IPS-18a (cell line): Measurements from ENCODE around the gene WWTR1.

Source experiments
- H3K27ac ChIP-seq: one replicate; pipeline ENCODE4 v1.5.1; 2013; ENCODE audit warnings: low read length
- H3K27me3 ChIP-seq: one replicate; pipeline ENCODE4 v1.6.1; 2013; ENCODE audit warnings: mild to moderate bottlenecking, low read length; ENCODE audit not compliant: control insufficient read depth, insufficient read depth
- H3K36me3 ChIP-seq: one replicate; pipeline ENCODE4 v1.6.1; 2013; ENCODE audit warnings: low read depth, low read length; ENCODE audit not compliant: control insufficient read depth
- H3K4me1 ChIP-seq: one replicate; pipeline ENCODE4 v1.6.1; 2013; ENCODE audit warnings: low read depth, low read length; ENCODE audit not compliant: control insufficient read depth
- H3K4me3 ChIP-seq: one replicate; pipeline ENCODE4 v1.5.1; 2013; ENCODE audit warnings: low read length
- H3K9ac ChIP-seq: one replicate; pipeline ENCODE4 v1.6.1; 2013; ENCODE audit warnings: mild to moderate bottlenecking, low read length, moderate library complexity
- H3K9me3 ChIP-seq: one replicate; pipeline ENCODE4 v1.6.1; 2013; ENCODE audit warnings: low read depth, low read length; ENCODE audit not compliant: control insufficient read depth

The WWTR1 gene

GRCh38 chr3:149552700-149553099, 105.1 kb downstream of the WWTR1 start:
- no peak overlapping the region for H3K27ac ChIP-seq

GRCh38 chr3:149551500-149551899, 106.3 kb downstream of the WWTR1 start:
- no peaks in the 10 kb centered on the region for H3K36me3 ChIP-seq
- H3K9ac ChIP-seq, result no peak overlapping the region
- H3K9me3 ChIP-seq, result no peaks in the 10 kb centered on the region
- no peaks in the 10 kb centered on the region for H3K27me3 ChIP-seq
- peak overlapping the region; percentile 9 for H3K27ac ChIP-seq
- no peak overlapping the region for H3K4me3 ChIP-seq
- H3K4me1 ChIP-seq, result peaks cover 44% of the 10 kb centered on the region

More at GRCh38 chr3:149552700-149553099, 105.1 kb downstream of the WWTR1 start:
- Histone ChIP-seq H3K4me3 (no peak overlapping the region), H3K4me1 (peaks cover 43% of the 10 kb centered on the region), H3K9ac (no peak overlapping the region), H3K36me3 (no peaks in the 10 kb centered on the region), H3K9me3 (no peaks in the 10 kb centered on the region), H3K27me3 (no peaks in the 10 kb centered on the region)

GRCh38 chr3:149548669-149549065, 109.2 kb downstream of the WWTR1 start:
- Histone ChIP-seq H3K27ac (no peak overlapping the region), H3K9ac (no peak overlapping the region), H3K4me1 (peaks cover 30% of the 10 kb centered on the region)

GRCh38 chr3:149547954-149548668, 109.7 kb downstream of the WWTR1 start:
- H3K4me1 ChIP-seq, result peaks cover 30% of the 10 kb centered on the region
- no peak overlapping the region for H3K9ac ChIP-seq
- H3K36me3 ChIP-seq, result no peaks in the 10 kb centered on the region
- no peak overlapping the region for H3K4me3 ChIP-seq
- H3K27me3 ChIP-seq, result no peaks in the 10 kb centered on the region
- H3K27ac ChIP-seq, result no peak overlapping the region
- no peaks in the 10 kb centered on the region for H3K9me3 ChIP-seq

More at GRCh38 chr3:149548669-149549065, 109.2 kb downstream of the WWTR1 start:
- no peaks in the 10 kb centered on the region for H3K27me3 ChIP-seq
- no peaks in the 10 kb centered on the region for H3K36me3 ChIP-seq
- H3K4me3 ChIP-seq, result no peak overlapping the region
- no peaks in the 10 kb centered on the region for H3K9me3 ChIP-seq

GRCh38 chr3:149547413-149547812, 110.4 kb downstream of the WWTR1 start:
- Histone ChIP-seq H3K36me3 (no peaks in the 10 kb centered on the region), H3K4me3 (no peak overlapping the region), H3K9ac (no peak overlapping the region), H3K27ac (no peak overlapping the region), H3K4me1 (peaks cover 26% of the 10 kb centered on the region), H3K9me3 (no peaks in the 10 kb centered on the region), H3K27me3 (no peaks in the 10 kb centered on the region)

GRCh38 chr3:149545049-149545448, 112.8 kb downstream of the WWTR1 start:
- H3K36me3 ChIP-seq, result no peaks in the 10 kb centered on the region
- H3K9me3 ChIP-seq, result no peaks in the 10 kb centered on the region
- no peaks in the 10 kb centered on the region for H3K27me3 ChIP-seq
- no peak overlapping the region for H3K4me3 ChIP-seq
- no peak overlapping the region for H3K27ac ChIP-seq
- H3K4me1 ChIP-seq, result peaks cover 12% of the 10 kb centered on the region
- H3K9ac ChIP-seq, result no peak overlapping the region

DNA sequence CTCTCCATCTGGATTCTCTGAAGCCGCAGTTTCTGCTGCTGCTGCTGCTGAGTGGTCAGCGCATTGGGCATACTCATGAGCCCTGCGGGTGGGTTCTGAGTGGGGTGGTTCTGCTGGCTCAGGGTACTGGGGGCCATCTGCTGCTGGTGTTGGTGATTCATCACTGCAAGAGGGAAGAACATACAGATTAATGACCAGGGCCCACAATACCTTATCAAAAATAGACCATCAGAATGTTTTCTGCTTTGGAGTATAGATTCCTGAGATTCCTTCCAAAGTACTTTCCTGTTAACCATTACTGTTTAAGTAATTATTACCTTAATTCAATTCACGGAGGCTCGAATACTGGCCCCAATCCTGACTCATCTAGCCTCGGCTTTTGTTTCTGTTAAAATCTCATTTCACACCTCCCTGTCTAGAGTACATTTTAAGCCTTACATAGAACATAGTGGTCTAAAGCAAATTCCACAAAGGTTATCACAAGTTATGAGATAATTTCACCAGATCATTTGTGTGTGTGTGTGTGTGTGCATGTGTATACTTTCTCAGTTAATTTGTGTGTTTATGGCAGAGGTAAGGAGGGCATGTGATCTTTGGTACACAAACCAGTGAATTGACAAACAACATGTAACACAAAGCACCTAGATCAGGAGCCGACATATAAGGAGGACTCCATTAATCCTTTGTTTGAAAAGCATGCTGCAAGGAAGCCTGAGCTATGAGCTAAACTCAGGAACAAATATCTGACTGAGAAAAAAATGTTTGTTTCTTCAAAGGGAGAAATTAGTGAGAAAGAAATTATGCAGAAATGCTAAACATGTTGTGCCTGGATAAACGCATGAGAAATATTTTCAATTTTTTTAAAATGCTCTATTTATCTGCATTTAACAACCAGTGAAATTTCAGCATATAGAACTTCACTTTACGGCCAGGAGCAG, 115.2 kb downstream of the WWTR1 start:
- Histone ChIP-seq H3K27me3 (no peaks in the 10 kb centered on the region), H3K9ac (no peak overlapping the region), H3K27ac (no peak overlapping the region), H3K4me3 (no peak overlapping the region), H3K4me1 (peaks cover under 1% of the 10 kb centered on the region), H3K9me3 (no peaks in the 10 kb centered on the region), H3K36me3 (no peaks in the 10 kb centered on the region)

- Histone ChIP-seq H3K4me3 (no peak overlapping the region), H3K27ac (no peak overlapping the region), H3K9ac (no peak overlapping the region), H3K36me3 (no peaks in the 10 kb centered on the region), H3K4me1 (peaks cover 13% of the 10 kb centered on the region), H3K27me3 (no peaks in the 10 kb centered on the region), H3K9me3 (no peaks in the 10 kb centered on the region)
Observed at GRCh38 chr3:149541091-149541491, 116.7 kb downstream of the WWTR1 start.

GRCh38 chr3:149538371-149538770, 119.5 kb downstream of the WWTR1 start:
- Histone ChIP-seq H3K27ac (no peak overlapping the region), H3K36me3 (no peaks in the 10 kb centered on the region), H3K27me3 (no peaks in the 10 kb centered on the region), H3K9ac (no peak overlapping the region), H3K4me3 (no peak overlapping the region), H3K9me3 (no peaks in the 10 kb centered on the region), H3K4me1 (peaks cover 20% of the 10 kb centered on the region)

GRCh38 chr3:149536429-149536828, 121.4 kb downstream of the WWTR1 start:
- no peak overlapping the region for H3K27ac ChIP-seq

DNA sequence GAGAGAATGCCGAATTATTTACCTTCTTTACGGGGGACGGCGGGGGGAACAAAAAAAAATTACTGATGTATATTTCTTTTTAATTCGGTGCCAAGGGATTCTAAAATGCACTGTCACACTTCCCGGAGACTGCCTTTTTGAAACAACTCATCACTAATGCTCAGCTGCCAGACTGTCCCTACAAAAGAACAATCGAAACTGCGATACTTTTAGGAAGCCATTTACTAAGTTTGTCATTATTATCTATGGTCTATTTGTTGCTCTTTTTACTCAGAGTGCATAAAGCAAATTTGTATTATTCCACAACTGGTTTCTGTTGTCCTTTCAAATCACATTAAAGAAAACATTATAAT, 122.5 kb downstream of the WWTR1 start:
- H3K9ac ChIP-seq, result no peak overlapping the region
- no peaks in the 10 kb centered on the region for H3K27me3 ChIP-seq
- H3K4me1 ChIP-seq, result peaks cover 20% of the 10 kb centered on the region
- no peak overlapping the region for H3K27ac ChIP-seq
- no peak overlapping the region for H3K4me3 ChIP-seq
- no peaks in the 10 kb centered on the region for H3K9me3 ChIP-seq
- H3K36me3 ChIP-seq, result no peaks in the 10 kb centered on the region

More at GRCh38 chr3:149536429-149536828, 121.4 kb downstream of the WWTR1 start:
- Histone ChIP-seq H3K4me3 (peak overlapping the region; percentile 16), H3K27me3 (no peaks in the 10 kb centered on the region), H3K36me3 (no peaks in the 10 kb centered on the region), H3K9ac (no peak overlapping the region), H3K4me1 (peaks cover 20% of the 10 kb centered on the region), H3K9me3 (no peaks in the 10 kb centered on the region)
